HG03565 (cell line): ENCODE measurements around the gene INAFM2.

Experiments
- ATAC-seq: cut with Tn5 transposase; IDR thresholded peaks from one replicate; pipeline ENCODE4 v1.9.1; 2021; ENCODE audit warnings: mild to moderate bottlenecking, moderate library complexity; ENCODE audit not compliant: unreplicated experiment

The INAFM2 gene

GRCh38 chr15:40323239-40323952 lies at the start of gene INAFM2:
TSS of gene INAFM2 (plus strand) at chr15:40323692. CDS start at chr15:40324056, 364 bp downstream.
- peak; percentile 83 for ATAC-seq

- ATAC-seq: peak; percentile 47
Observed at GRCh38 chr15:40274350-40275274, 48.9 kb upstream of the INAFM2 start.

GRCh38 chr15:40275523-40275922 lies 48.0 kb upstream of the INAFM2 start:
- ATAC-seq: no peak

GRCh38 chr15:40275954-40276353 lies 47.5 kb upstream of the INAFM2 start:
- no peak for ATAC-seq

GRCh38 chr15:40276927-40277326 lies 46.6 kb upstream of the INAFM2 start:
- no peak for ATAC-seq

GRCh38 chr15:40277471-40277870 lies 46.0 kb upstream of the INAFM2 start:
- ATAC-seq: no peak

GRCh38 chr15:40278026-40278425 lies 45.5 kb upstream of the INAFM2 start:
- no peak for ATAC-seq

GRCh38 chr15:40279437-40280141 lies 43.9 kb upstream of the INAFM2 start:
- ATAC-seq: no peak

- no peak for ATAC-seq
Observed at GRCh38 chr15:40280260-40281056, 43.0 kb upstream of the INAFM2 start.

- no peak for ATAC-seq
Observed at GRCh38 chr15:40281057-40281800, 42.3 kb upstream of the INAFM2 start.

GRCh38 chr15:40281801-40282146 lies 41.7 kb upstream of the INAFM2 start:
- ATAC-seq: no peak

- ATAC-seq: no peak
Observed at GRCh38 chr15:40282147-40282868, 41.2 kb upstream of the INAFM2 start.

GRCh38 chr15:40282869-40283614 lies 40.5 kb upstream of the INAFM2 start, which contains the start of gene ANKRD63:
TSS of gene ANKRD63 (minus strand) at chr15:40283064. CDS start at chr15:40282586, 478 bp downstream.
- no peak for ATAC-seq

- no peak for ATAC-seq
Observed at GRCh38 chr15:40283615-40284300, 39.7 kb upstream of the INAFM2 start.

- ATAC-seq: no peak
Observed at GRCh38 chr15:40285151-40285550, 38.3 kb upstream of the INAFM2 start.

- ATAC-seq: no peak
Observed at GRCh38 chr15:40285554-40286011, 37.9 kb upstream of the INAFM2 start.

GRCh38 chr15:40286061-40286532 lies 37.4 kb upstream of the INAFM2 start:
- ATAC-seq: no peak

GRCh38 chr15:40286794-40287193 lies 36.7 kb upstream of the INAFM2 start:
- ATAC-seq: no peak
